GM12878 (cell line): ENCODE results near the gene BTBD19. TPM values are rescaled to one million over a fixed set of nuclear protein-coding genes. Genes with fewer than 3 reads are reported as not detected.

Experiments used
- BHLHE40 ChIP-seq, 2 experiments: fragments of 450-650 bp in 1 of 2; IDR thresholded peaks; 2 replicates each; pipeline ENCODE4 v1.6.1; 2011 to 2017; ENCODE audit warnings: low read depth in 2 of 2, borderline replicate concordance in 1 of 2, improper control_type of control experiment in 1 of 2, low read length in 1 of 2, mild to moderate bottlenecking in 1 of 2
- CBFB ChIP-seq: IDR thresholded peaks from 2 replicates; pipeline ENCODE4 v1.6.1; 2016; ENCODE audit warnings: antibody characterized with exemption, low read depth
- EGR1 ChIP-seq, 2 experiments: IDR thresholded peaks; 1 replicate in 1 of 2; 2 replicates in 1 of 2; pipeline ENCODE4 v1.6.1; 2011 to 2012; ENCODE audit warnings: low read depth in 2 of 2, low read length in 2 of 2, borderline replicate concordance in 1 of 2, mild to moderate bottlenecking in 1 of 2, moderate library complexity in 1 of 2
- MEF2A ChIP-seq: IDR thresholded peaks from 2 replicates; pipeline ENCODE4 v1.6.1; 2011; ENCODE audit warnings: low read depth, mild to moderate bottlenecking, low read length, moderate library complexity; ENCODE audit not compliant: insufficient read depth
- PAX8 ChIP-seq: fragments of 450-650 bp; IDR thresholded peaks from 2 replicates; pipeline ENCODE4 v1.6.1; 2017; ENCODE audit warnings: mild to moderate bottlenecking, moderate library complexity
- POU2F2 ChIP-seq: IDR thresholded peaks from 3 replicates; pipeline ENCODE4 v1.6.1; 2011; ENCODE audit warnings: low read depth, mild to moderate bottlenecking, low read length, borderline replicate concordance
- RUNX3 ChIP-seq: IDR thresholded peaks from 2 replicates; pipeline ENCODE4 v1.6.1; 2012; ENCODE audit warnings: low read length, inconsistent platforms
- SMAD1 ChIP-seq: fragments of 450-650 bp; IDR thresholded peaks from 2 replicates; pipeline ENCODE4 v1.6.1; 2018; ENCODE audit warnings: mild to moderate bottlenecking, low read depth; ENCODE audit not compliant: partially characterized antibody
- SREBF2 ChIP-seq: IDR thresholded peaks from 2 replicates; pipeline ENCODE4 v1.6.1; 2012; ENCODE audit warnings: mild to moderate bottlenecking, low read length
- SRF ChIP-seq, 2 experiments: IDR thresholded peaks; 2 replicates each; pipeline ENCODE4 v1.6.1; 2011; ENCODE audit warnings: low read depth in 2 of 2, low read length in 2 of 2, mild to moderate bottlenecking in 1 of 2, moderate library complexity in 1 of 2
- SUPT20H ChIP-seq: IDR thresholded peaks from 2 replicates; pipeline ENCODE4 v1.6.1; 2011; ENCODE audit warnings: low read depth, mild to moderate bottlenecking, low read length, moderate library complexity, borderline replicate concordance; ENCODE audit not compliant: control insufficient read depth
- USF2 ChIP-seq: IDR thresholded peaks from 2 replicates; pipeline ENCODE4 v1.6.1; 2011; ENCODE audit warnings: low read depth, low read length, improper control_type of control experiment, borderline replicate concordance
- WRNIP1 ChIP-seq: IDR thresholded peaks from 2 replicates; pipeline ENCODE4 v1.6.1; 2011; ENCODE audit warnings: low read depth, low read length, improper control_type of control experiment, borderline replicate concordance
- ZNF207 ChIP-seq: fragments of 450-650 bp; IDR thresholded peaks from 2 replicates; pipeline ENCODE4 v1.6.1; 2014; ENCODE audit warnings: antibody characterized with exemption, mild to moderate bottlenecking, borderline replicate concordance
- ZNF217 ChIP-seq: fragments of 450-650 bp; IDR thresholded peaks from 2 replicates; pipeline ENCODE4 v1.6.1; 2017; ENCODE audit warnings: antibody characterized with exemption, mild to moderate bottlenecking
- polyA plus RNA-seq, 11 experiments: library from polyadenylated mRNA; depleted of rRNA in 4 of 11; unstranded in 6 of 11; stranded (reverse) in 5 of 11; fragments of >200 nt; fragmentation: Nextera tagmentation in 4 of 11; fragmentation: Illumina TruSeq in 1 of 11; extraction: Ambion mirVana in 4 of 11; extraction: Trizol in 1 of 11; gene quantifications; 1 replicate in 1 of 11; 2 replicates in 10 of 11; pipeline versions ENCODE4 v1.2.1 to v1.2.3, GENCODE V29; 2011 to 2016; ENCODE audit warnings: inconsistent platforms in 2 of 11, missing spikeins in 2 of 11, low read depth in 1 of 11
- total RNA-seq, 4 experiments: library from RNA; depleted of rRNA in 3 of 4; stranded (reverse); fragments of >200 nt in 3 of 4; fragmentation: Illumina TruSeq in 1 of 4; extraction: Trizol in 1 of 4; gene quantifications; 2 replicates each; pipeline versions ENCODE4 v1.2.1 to v1.2.3, GENCODE V29; 2013 to 2021
- TF ChIP-seq, protein P1 (sequence below): IDR thresholded peaks from 2 replicates; pipeline ENCODE4 v1.6.1; 2012; ENCODE audit warnings: improper control_type of control experiment, low read depth, low read length; ENCODE audit not compliant: insufficient replicate concordance
- TF ChIP-seq, protein P2 (sequence below): fragments of 450-650 bp; IDR thresholded peaks from 2 replicates; pipeline ENCODE4 v1.6.1; 2017; ENCODE audit warnings: mild to moderate bottlenecking, moderate library complexity
- TF ChIP-seq, protein P3 (sequence below): IDR thresholded peaks from 2 replicates; pipeline ENCODE4 v1.6.1; 2012; ENCODE audit warnings: low read depth, low read length, improper control_type of control experiment

Gene BTBD19
- total and polyA plus RNA-seq, 10 of the 15 experiments (the other 5 are each of a cell fraction or from before 2014, with no cell fraction given), result 0.13 to 2.7 (median 0.42) TPM

DNA sequence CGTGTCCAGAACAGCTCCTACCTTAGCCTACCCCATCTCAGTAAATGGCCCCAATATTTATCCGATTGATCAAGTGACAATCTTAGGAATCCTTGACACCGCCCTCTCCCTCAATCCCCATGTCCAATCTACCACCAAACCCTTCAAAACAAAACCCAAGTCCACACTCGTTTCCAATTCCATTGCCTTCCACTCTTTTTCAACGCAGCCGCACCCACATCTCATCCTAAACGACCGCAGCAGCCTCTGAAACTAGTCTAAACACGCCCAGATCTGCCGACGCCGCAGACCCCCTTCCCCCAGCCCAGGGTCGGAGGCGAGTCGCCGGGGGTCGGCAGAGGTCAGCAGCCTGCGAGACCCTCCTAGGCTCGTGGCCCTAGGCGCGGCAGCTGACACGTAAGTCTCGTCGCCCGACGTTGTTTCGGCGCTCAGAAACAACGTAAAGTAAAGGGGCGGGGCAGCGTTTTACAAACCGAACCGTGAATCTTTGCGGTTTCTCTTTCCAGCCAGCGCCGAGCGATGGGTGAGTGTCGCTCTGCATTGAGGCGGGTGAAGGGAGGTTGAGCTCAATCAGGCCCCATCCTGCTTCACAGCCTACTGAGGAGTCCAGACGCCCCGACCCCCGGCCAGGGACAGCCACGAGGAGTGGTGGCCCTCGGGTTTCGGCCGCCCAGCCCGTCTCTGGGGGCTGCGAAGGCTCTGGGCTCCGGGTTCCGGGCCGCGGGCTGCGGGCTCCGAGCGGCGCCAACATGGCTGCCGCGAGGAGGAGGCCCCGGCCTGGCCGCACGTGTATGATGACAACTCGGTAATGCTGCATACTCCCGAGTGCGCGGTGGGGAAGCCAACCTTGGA, 33.0 kb upstream of the BTBD19 start, which contains the start of gene RPS8 (continued):
- TF ChIP-seq, protein P1, sequence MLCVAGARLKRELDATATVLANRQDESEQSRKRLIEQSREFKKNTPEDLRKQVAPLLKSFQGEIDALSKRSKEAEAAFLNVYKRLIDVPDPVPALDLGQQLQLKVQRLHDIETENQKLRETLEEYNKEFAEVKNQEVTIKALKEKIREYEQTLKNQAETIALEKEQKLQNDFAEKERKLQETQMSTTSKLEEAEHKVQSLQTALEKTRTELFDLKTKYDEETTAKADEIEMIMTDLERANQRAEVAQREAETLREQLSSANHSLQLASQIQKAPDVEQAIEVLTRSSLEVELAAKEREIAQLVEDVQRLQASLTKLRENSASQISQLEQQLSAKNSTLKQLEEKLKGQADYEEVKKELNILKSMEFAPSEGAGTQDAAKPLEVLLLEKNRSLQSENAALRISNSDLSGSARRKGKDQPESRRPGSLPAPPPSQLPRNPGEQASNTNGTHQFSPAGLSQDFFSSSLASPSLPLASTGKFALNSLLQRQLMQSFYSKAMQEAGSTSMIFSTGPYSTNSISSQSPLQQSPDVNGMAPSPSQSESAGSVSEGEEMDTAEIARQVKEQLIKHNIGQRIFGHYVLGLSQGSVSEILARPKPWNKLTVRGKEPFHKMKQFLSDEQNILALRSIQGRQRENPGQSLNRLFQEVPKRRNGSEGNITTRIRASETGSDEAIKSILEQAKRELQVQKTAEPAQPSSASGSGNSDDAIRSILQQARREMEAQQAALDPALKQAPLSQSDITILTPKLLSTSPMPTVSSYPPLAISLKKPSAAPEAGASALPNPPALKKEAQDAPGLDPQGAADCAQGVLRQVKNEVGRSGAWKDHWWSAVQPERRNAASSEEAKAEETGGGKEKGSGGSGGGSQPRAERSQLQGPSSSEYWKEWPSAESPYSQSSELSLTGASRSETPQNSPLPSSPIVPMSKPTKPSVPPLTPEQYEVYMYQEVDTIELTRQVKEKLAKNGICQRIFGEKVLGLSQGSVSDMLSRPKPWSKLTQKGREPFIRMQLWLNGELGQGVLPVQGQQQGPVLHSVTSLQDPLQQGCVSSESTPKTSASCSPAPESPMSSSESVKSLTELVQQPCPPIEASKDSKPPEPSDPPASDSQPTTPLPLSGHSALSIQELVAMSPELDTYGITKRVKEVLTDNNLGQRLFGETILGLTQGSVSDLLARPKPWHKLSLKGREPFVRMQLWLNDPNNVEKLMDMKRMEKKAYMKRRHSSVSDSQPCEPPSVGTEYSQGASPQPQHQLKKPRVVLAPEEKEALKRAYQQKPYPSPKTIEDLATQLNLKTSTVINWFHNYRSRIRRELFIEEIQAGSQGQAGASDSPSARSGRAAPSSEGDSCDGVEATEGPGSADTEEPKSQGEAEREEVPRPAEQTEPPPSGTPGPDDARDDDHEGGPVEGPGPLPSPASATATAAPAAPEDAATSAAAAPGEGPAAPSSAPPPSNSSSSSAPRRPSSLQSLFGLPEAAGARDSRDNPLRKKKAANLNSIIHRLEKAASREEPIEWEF, result no peak
- TF ChIP-seq POU2F2 (peak; percentile 97), WRNIP1 (no peak), BHLHE40 (IDR thresholded peaks at IDR 0.05; ENCODE audit: borderline replicate concordance in 1 of 2, low read depth in 2 of 2, low read length in 1 of 2) (peak; percentile 47 to 84; a peak in 3 of 4 replicates), CBFB (peak; percentile 100), SREBF2 (no peak), SMAD1 (peak; percentile 79), SUPT20H (no peak), PAX8 (peak; percentile 79; the same call in 1 of the 2 replicates), ZNF217 (peak; percentile 39; the same call in 1 of the 2 replicates), MEF2A (0 out of 2 replicates have a peak, but pooled peaks have one; percentile 41), RUNX3 (peak; percentile 99), USF2 (no peak), ZNF207 (peak; percentile 84), EGR1 (IDR thresholded peaks at IDR 0.05; ENCODE audit: borderline replicate concordance in 1 of 2, low read depth in 2 of 2, low read length in 2 of 2) (peak in 1 of 2 experiments; percentile 17; a peak in 1 of 3 replicates), SRF (IDR thresholded peaks at IDR 0.05; ENCODE audit: low read depth in 2 of 2, low read length in 2 of 2) (peak in 1 of 2 experiments; percentile 92; a peak in 2 of 4 replicates)
- TF ChIP-seq, protein P2, sequence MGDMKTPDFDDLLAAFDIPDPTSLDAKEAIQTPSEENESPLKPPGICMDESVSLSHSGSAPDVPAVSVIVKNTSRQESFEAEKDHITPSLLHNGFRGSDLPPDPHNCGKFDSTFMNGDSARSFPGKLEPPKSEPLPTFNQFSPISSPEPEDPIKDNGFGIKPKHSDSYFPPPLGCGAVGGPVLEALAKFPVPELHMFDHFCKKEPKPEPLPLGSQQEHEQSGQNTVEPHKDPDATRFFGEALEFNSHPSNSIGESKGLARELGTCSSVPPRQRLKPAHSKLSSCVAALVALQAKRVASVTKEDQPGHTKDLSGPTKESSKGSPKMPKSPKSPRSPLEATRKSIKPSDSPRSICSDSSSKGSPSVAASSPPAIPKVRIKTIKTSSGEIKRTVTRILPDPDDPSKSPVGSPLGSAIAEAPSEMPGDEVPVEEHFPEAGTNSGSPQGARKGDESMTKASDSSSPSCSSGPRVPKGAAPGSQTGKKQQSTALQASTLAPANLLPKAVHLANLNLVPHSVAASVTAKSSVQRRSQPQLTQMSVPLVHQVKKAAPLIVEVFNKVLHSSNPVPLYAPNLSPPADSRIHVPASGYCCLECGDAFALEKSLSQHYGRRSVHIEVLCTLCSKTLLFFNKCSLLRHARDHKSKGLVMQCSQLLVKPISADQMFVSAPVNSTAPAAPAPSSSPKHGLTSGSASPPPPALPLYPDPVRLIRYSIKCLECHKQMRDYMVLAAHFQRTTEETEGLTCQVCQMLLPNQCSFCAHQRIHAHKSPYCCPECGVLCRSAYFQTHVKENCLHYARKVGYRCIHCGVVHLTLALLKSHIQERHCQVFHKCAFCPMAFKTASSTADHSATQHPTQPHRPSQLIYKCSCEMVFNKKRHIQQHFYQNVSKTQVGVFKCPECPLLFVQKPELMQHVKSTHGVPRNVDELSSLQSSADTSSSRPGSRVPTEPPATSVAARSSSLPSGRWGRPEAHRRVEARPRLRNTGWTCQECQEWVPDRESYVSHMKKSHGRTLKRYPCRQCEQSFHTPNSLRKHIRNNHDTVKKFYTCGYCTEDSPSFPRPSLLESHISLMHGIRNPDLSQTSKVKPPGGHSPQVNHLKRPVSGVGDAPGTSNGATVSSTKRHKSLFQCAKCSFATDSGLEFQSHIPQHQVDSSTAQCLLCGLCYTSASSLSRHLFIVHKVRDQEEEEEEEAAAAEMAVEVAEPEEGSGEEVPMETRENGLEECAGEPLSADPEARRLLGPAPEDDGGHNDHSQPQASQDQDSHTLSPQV, result 0 out of 2 replicates have a peak, but pooled peaks have one; percentile 70
- TF ChIP-seq, protein P3, sequence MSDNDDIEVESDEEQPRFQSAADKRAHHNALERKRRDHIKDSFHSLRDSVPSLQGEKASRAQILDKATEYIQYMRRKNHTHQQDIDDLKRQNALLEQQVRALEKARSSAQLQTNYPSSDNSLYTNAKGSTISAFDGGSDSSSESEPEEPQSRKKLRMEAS, result peak; percentile 95
